ENCODE data around the gene EDAR.

The EDAR gene

GRCh38 chr2:109000738-109001137 lies 11.7 kb upstream of the EDAR start:
- no peak for DNase-seq

- no peak for DNase-seq
Measured at GRCh38 chr2:108998911-108999310, 9.9 kb upstream of the EDAR start.

GRCh38 chr2:108994178-108994577 lies 5.2 kb upstream of the EDAR start:
- no peak for DNase-seq

GRCh38 chr2:108993095-108993937 lies 4.3 kb upstream of the EDAR start:
- no peak for DNase-seq

- DNase-seq, result peak; percentile 21
Measured at GRCh38 chr2:108988076-108988795, 784 bp downstream of the EDAR start.

GRCh38 chr2:108986916-108987510 lies 2.0 kb downstream of the EDAR start:
- DNase-seq, result peak; percentile 45

- no peak for DNase-seq
Measured at GRCh38 chr2:108983610-108984009, 5.4 kb downstream of the EDAR start.

GRCh38 chr2:108983061-108983460 lies 6.0 kb downstream of the EDAR start:
- no peak for DNase-seq

- no peak for DNase-seq
Measured at GRCh38 chr2:108982259-108982679, 6.8 kb downstream of the EDAR start.

- no peak for DNase-seq
Measured at GRCh38 chr2:108981846-108982245, 7.2 kb downstream of the EDAR start.

- no peak for DNase-seq
Measured at GRCh38 chr2:108980076-108980475, 8.9 kb downstream of the EDAR start.

GRCh38 chr2:108979461-108979860 lies 9.6 kb downstream of the EDAR start:
- no peak for DNase-seq

GRCh38 chr2:108978709-108979111 lies 10.3 kb downstream of the EDAR start:
- no peak for DNase-seq

- DNase-seq, result no peak
Measured at GRCh38 chr2:108975613-108976435, 13.2 kb downstream of the EDAR start.

- no peak for DNase-seq
Measured at GRCh38 chr2:108974674-108975073, 14.3 kb downstream of the EDAR start.

GRCh38 chr2:108972663-108973062 lies 16.4 kb downstream of the EDAR start:
- no peak for DNase-seq

GRCh38 chr2:108971661-108972566 lies 17.1 kb downstream of the EDAR start:
- no peak for DNase-seq

GRCh38 chr2:108970369-108970768 lies 18.7 kb downstream of the EDAR start:
- DNase-seq, result no peak

GRCh38 chr2:108969856-108970255 lies 19.2 kb downstream of the EDAR start:
- DNase-seq, result no peak

GRCh38 chr2:108968619-108969018 lies 20.4 kb downstream of the EDAR start:
- DNase-seq, result no peak

- no peak for DNase-seq
Measured at GRCh38 chr2:108967757-108968156, 21.3 kb downstream of the EDAR start.

Measured in activated naive CD4-positive, alpha-beta T cell treated with anti-CD3 and anti-CD28 coated beads, Interleukin-2, amount 50 U/mL, for 16 hours (primary cell).